ENCODE data around the gene DDX10. TPM values are rescaled to one million over a fixed set of nuclear protein-coding genes. Genes with fewer than 3 reads are reported as not detected.

Gene DDX10
- total and polyA plus RNA-seq, 12 donors = 10.6 to 141 (median 22.6) TPM

- Histone ChIP-seq H3K4me3 (no peak overlapping the region), H3K36me3 (replicated peaks in 1 of 2) (no peaks in the 10 kb centered on the region), H3K9me3 (replicated peaks in 1 of 3) (no peaks in the 10 kb centered on the region), H3K27me3 (no peaks in the 10 kb centered on the region), H3K4me1 (replicated peaks in 1 of 2) (peaks cover 0 to 9% of the 10 kb centered on the region in 2 donors), H3K27ac (no peak overlapping the region)
- intact Hi-C loops (cut with DNase I) = no loop called here
- TF ChIP-seq POLR2A (IDR thresholded peaks at IDR 0.05) = no peak
- no peak for TF ChIP-seq CTCF (IDR thresholded peaks at IDR 0.05)
- DNase-seq = no peak
- WGBS, 4 donors = 78 to 83% (median 81%) methylated on average over 6 of the region's 6 CpGs
Observed at GRCh38 chr11:108748968-108749367, 84.1 kb downstream of the DDX10 start.

GRCh38 chr11:108751444-108751843 is 86.6 kb downstream of the DDX10 start:
- no peak overlapping the region for H3K4me3 ChIP-seq
- intact Hi-C loops (cut with DNase I) = no loop called here
- H3K27ac ChIP-seq = no peak overlapping the region
- no peak for DNase-seq
- no peaks in the 10 kb centered on the region for H3K27me3 ChIP-seq
- H3K9me3 ChIP-seq (replicated peaks in 1 of 3) = no peaks in the 10 kb centered on the region
- TF ChIP-seq CTCF (IDR thresholded peaks at IDR 0.05) = no peak
- no peak for TF ChIP-seq POLR2A (IDR thresholded peaks at IDR 0.05)
- H3K36me3 ChIP-seq (replicated peaks in 1 of 2) = no peaks in the 10 kb centered on the region
- 70 to 78% (median 75%) methylated on average over 4 of the region's 4 CpGs for WGBS, 4 donors
- peaks cover 0 to 18% of the 10 kb centered on the region in 2 donors for H3K4me1 ChIP-seq (replicated peaks in 1 of 2)

- H3K4me1 ChIP-seq (replicated peaks in 1 of 2) = peaks cover 0 to 18% of the 10 kb centered on the region in 2 donors
- H3K27ac ChIP-seq = no peak overlapping the region
- intact Hi-C loops (cut with DNase I) = no loop called here
- H3K36me3 ChIP-seq (replicated peaks in 1 of 2) = no peaks in the 10 kb centered on the region
- H3K4me3 ChIP-seq = no peak overlapping the region
- TF ChIP-seq CTCF (IDR thresholded peaks at IDR 0.05) = no peak
- no peak for TF ChIP-seq POLR2A (IDR thresholded peaks at IDR 0.05)
- no peaks in the 10 kb centered on the region for H3K27me3 ChIP-seq
- DNase-seq = no peak
- H3K9me3 ChIP-seq (replicated peaks in 1 of 3) = no peaks in the 10 kb centered on the region
Observed at GRCh38 chr11:108752297-108752751, 87.5 kb downstream of the DDX10 start.

- WGBS, 4 donors = 11 to 23% (median 18%) methylated on average over 2 of the region's 2 CpGs
- H3K27me3 ChIP-seq = no peaks in the 10 kb centered on the region
- peak in 4 of 7 donors; percentile 14 to 36 (median 32) for DNase-seq
- H3K9me3 ChIP-seq (replicated peaks in 1 of 3) = no peaks in the 10 kb centered on the region
- H3K4me3 ChIP-seq = no peak overlapping the region
- H3K36me3 ChIP-seq (replicated peaks in 1 of 2) = no peaks in the 10 kb centered on the region
- intact Hi-C loops (cut with DNase I) = no loop called here
- TF ChIP-seq CTCF (IDR thresholded peaks at IDR 0.05) (no peak), POLR2A (IDR thresholded peaks at IDR 0.05) (no peak)
- H3K4me1 ChIP-seq (replicated peaks in 1 of 2) = peaks cover 0 to 10% of the 10 kb centered on the region in 2 donors
- H3K27ac ChIP-seq = no peak overlapping the region
Observed at GRCh38 chr11:108754901-108755625, 90.2 kb downstream of the DDX10 start.

Data from adrenal gland (tissue), 12 donors.